H9 (cell line): ENCODE results near the gene MTX1. TPM values are rescaled to one million over a fixed set of nuclear protein-coding genes. Genes with fewer than 3 reads are reported as not detected.

ENCODE experiments used
- DNase-seq: peaks from one replicate; pipeline ENCODE4 v3.0.0-alpha.2; 2017
- H2AFZ ChIP-seq: one replicate; pipeline ENCODE4 v1.6.1; 2013; ENCODE audit warnings: mild to moderate bottlenecking, low read length, control low read depth, moderate library complexity
- H2AK5ac ChIP-seq: 2 replicates; pipeline ENCODE4 v1.6.1; 2013; ENCODE audit warnings: low read length, control low read depth, mixed read lengths; ENCODE audit not compliant: insufficient read length
- H2BK120ac ChIP-seq: one replicate; pipeline ENCODE4 v1.6.1; 2013; ENCODE audit warnings: low read depth, mild to moderate bottlenecking, low read length, control low read depth, inconsistent platforms; ENCODE audit not compliant: poor library complexity, severe bottlenecking
- H2BK12ac ChIP-seq: 2 replicates; pipeline ENCODE4 v1.6.1; 2013; ENCODE audit warnings: low read length, control low read depth, mixed read lengths, low read depth; ENCODE audit not compliant: insufficient read length
- H2BK15ac ChIP-seq: 2 replicates; pipeline ENCODE4 v1.6.1; 2013; ENCODE audit warnings: low read depth, low read length, control low read depth
- H2BK20ac ChIP-seq: one replicate; pipeline ENCODE4 v1.6.1; 2013; ENCODE audit warnings: low read depth, mild to moderate bottlenecking, low read length, control low read depth, inconsistent platforms; ENCODE audit not compliant: poor library complexity, severe bottlenecking
- H2BK5ac ChIP-seq: 2 replicates; pipeline ENCODE4 v1.6.1; 2013; ENCODE audit warnings: low read length, control low read depth, mixed read lengths; ENCODE audit not compliant: insufficient read length
- H3K14ac ChIP-seq: 2 replicates; pipeline ENCODE4 v1.6.1; 2013; ENCODE audit warnings: low read length, control low read depth; ENCODE audit not compliant: insufficient read depth
- H3K18ac ChIP-seq: 2 replicates; pipeline ENCODE4 v1.6.1; 2013; ENCODE audit warnings: low read depth, mild to moderate bottlenecking, mixed read lengths, low read length, control low read depth; ENCODE audit not compliant: insufficient read length
- H3K23ac ChIP-seq: 2 replicates; pipeline ENCODE4 v1.6.1; 2013; ENCODE audit warnings: low read length, control low read depth, mixed read lengths, low read depth; ENCODE audit not compliant: insufficient read length
- H3K23me2 ChIP-seq: 2 replicates; pipeline ENCODE4 v1.6.1; 2013; ENCODE audit warnings: low read depth, mild to moderate bottlenecking, mixed read lengths, low read length, control low read depth; ENCODE audit not compliant: insufficient read length, poor library complexity, severe bottlenecking
- H3K27ac ChIP-seq: 2 replicates; pipeline ENCODE4 v1.5.1; 2013; ENCODE audit warnings: low read length, control low read depth, mixed read lengths, low read depth; ENCODE audit not compliant: insufficient read length
- H3K27me3 ChIP-seq: 2 replicates; pipeline ENCODE4 v1.6.1; 2013; ENCODE audit warnings: low read length, control low read depth, inconsistent platforms; ENCODE audit not compliant: insufficient read depth
- H3K4ac ChIP-seq: 2 replicates; pipeline ENCODE4 v1.6.1; 2013; ENCODE audit warnings: low read depth, mild to moderate bottlenecking, control low read depth, inconsistent platforms, low read length, moderate library complexity
- H3K4me1 ChIP-seq: 2 replicates; pipeline ENCODE4 v1.6.1; 2013; ENCODE audit warnings: low read length, control low read depth, inconsistent platforms; ENCODE audit not compliant: insufficient read depth
- H3K4me2 ChIP-seq: 2 replicates; pipeline ENCODE4 v1.6.1; 2013; ENCODE audit warnings: low read length, control low read depth, mixed read lengths; ENCODE audit not compliant: insufficient read length, insufficient read depth
- H3K56ac ChIP-seq: 2 replicates; pipeline ENCODE4 v1.6.1; 2013; ENCODE audit warnings: low read depth, mild to moderate bottlenecking, mixed read lengths, low read length, control low read depth; ENCODE audit not compliant: insufficient read length
- H3K79me1 ChIP-seq: 2 replicates; pipeline ENCODE4 v1.6.1; 2013; ENCODE audit warnings: low read depth, mild to moderate bottlenecking, moderate library complexity, low read length, control low read depth, inconsistent platforms; ENCODE audit not compliant: insufficient read depth, poor library complexity, severe bottlenecking
- H3K79me2 ChIP-seq: 2 replicates; pipeline ENCODE4 v1.6.1; 2013; ENCODE audit warnings: low read length, control low read depth, inconsistent platforms; ENCODE audit not compliant: insufficient read depth
- H3K9ac ChIP-seq: 2 replicates; pipeline ENCODE4 v1.6.1; 2013; ENCODE audit warnings: low read length, control low read depth, mixed read lengths; ENCODE audit not compliant: insufficient read length; ENCODE audit errors: extremely low read depth
- H3K9me3 ChIP-seq: one replicate; pipeline ENCODE4 v1.6.1; 2013; ENCODE audit warnings: low read depth, low read length, inconsistent platforms; ENCODE audit not compliant: control insufficient read depth
- H3T11ph ChIP-seq: one replicate; pipeline ENCODE4 v1.6.1; 2013; ENCODE audit warnings: mild to moderate bottlenecking, low read length, control low read depth, inconsistent platforms
- H4K20me1 ChIP-seq: one replicate; pipeline ENCODE4 v1.6.1; 2013; ENCODE audit not compliant: control insufficient read depth, insufficient read length, insufficient read depth
- H4K5ac ChIP-seq: 2 replicates; pipeline ENCODE4 v1.6.1; 2013; ENCODE audit warnings: low read depth, mild to moderate bottlenecking, mixed read lengths, low read length, control low read depth; ENCODE audit not compliant: insufficient read length
- H4K8ac ChIP-seq: replicated peaks from 2 replicates; pipeline ENCODE4 v1.6.1; 2013; ENCODE audit warnings: low read length, control low read depth, mixed read lengths, low read depth; ENCODE audit not compliant: insufficient read length
- H4K91ac ChIP-seq: 2 replicates; pipeline ENCODE4 v1.6.1; 2013; ENCODE audit warnings: low read depth, mild to moderate bottlenecking, moderate library complexity, mixed read lengths, low read length, control low read depth; ENCODE audit not compliant: insufficient read length
- H3K27ac Mint-ChIP-seq, 3 experiments: 2 replicates in 2 of 3; 3 replicates in 1 of 3; pipeline ENCODE4 v1.8.0; 2020 to 2021; ENCODE audit warnings: mixed read lengths in 3 of 3, mild to moderate bottlenecking in 1 of 3, moderate library complexity in 1 of 3
- H3K27me3 Mint-ChIP-seq: 2 replicates; pipeline ENCODE4 v1.8.0; 2021; ENCODE audit warnings: low read depth, mild to moderate bottlenecking, moderate library complexity, mixed read lengths
- H3K36me3 Mint-ChIP-seq, 3 experiments: 2 replicates in 2 of 3; 3 replicates in 1 of 3; pipeline ENCODE4 v1.8.0; 2020 to 2021; ENCODE audit warnings: low read depth in 3 of 3, mixed read lengths in 3 of 3; ENCODE audit not compliant: insufficient read depth in 1 of 3
- H3K4me1 Mint-ChIP-seq, 2 experiments: 2 replicates each; pipeline ENCODE4 v1.8.0; 2020; ENCODE audit warnings: mixed read lengths in 2 of 2
- H3K4me3 Mint-ChIP-seq, 2 experiments: 2 replicates in 1 of 2; 3 replicates in 1 of 2; pipeline ENCODE4 v1.8.0; 2020 to 2021; ENCODE audit warnings: mild to moderate bottlenecking in 2 of 2, mixed read lengths in 2 of 2, moderate library complexity in 1 of 2
- H3K9me3 Mint-ChIP-seq, 2 experiments: 2 replicates in 1 of 2; 3 replicates in 1 of 2; pipeline ENCODE4 v1.8.0; 2020; ENCODE audit warnings: mild to moderate bottlenecking in 2 of 2, mixed read lengths in 2 of 2, moderate library complexity in 1 of 2
- CTCF ChIP-seq: fragments of 200-600 bp; sonication (generic); conservative IDR thresholded peaks from 3 replicates; pipeline ENCODE4 v1.8.0; 2021; ENCODE audit warnings: antibody characterized with exemption, mild to moderate bottlenecking
- WGBS: extraction: QIAGEN DNeasy Blood & Tissue Kit; methylation state at CpG from one replicate; pipeline ENCODE4 v1.1.7; 2013; ENCODE audit warnings: missing lambda C conversion rate, low lambda C conversion rate, mixed read lengths; ENCODE audit not compliant: insufficient read length; ENCODE audit errors: extremely low coverage; 5-methylcytosine and 5-hydroxymethylcytosine counted together
- total RNA-seq: library from RNA; stranded (reverse); gene quantifications from 2 replicates; pipeline ENCODE4 v1.2.1, GENCODE V29; 2021

MTX1 gene
- total RNA-seq, 1 experiment from 2014 or later: 45.0 TPM

- H2BK120ac ChIP-seq: no peak within 1 kb of the TSS
- peaks cover 4% of the 10 kb centered on the region; the same call in 1 of the 2 replicates for H3K4me1 ChIP-seq
- H3K9me3 ChIP-seq: no peaks in the 10 kb centered on the region
- no peak within 1 kb of the TSS for H3T11ph ChIP-seq
- no peak within 1 kb of the TSS for H4K5ac ChIP-seq
- H3K9ac ChIP-seq: peak within 1 kb of the TSS; percentile 26
- H3K18ac ChIP-seq: no peak within 1 kb of the TSS
- peaks cover 29 to 30% of the 10 kb centered on the region in 2 experiments for H3K4me1 Mint-ChIP-seq
- peak within 1 kb of the TSS; percentile 73 to 88 for H3K4me3 Mint-ChIP-seq
- H2AK5ac ChIP-seq: no peak within 1 kb of the TSS
- no peaks in the 10 kb centered on the region for H4K20me1 ChIP-seq
- H3K23me2 ChIP-seq: peaks cover 14% of the 10 kb centered on the region
- no peaks in the 10 kb centered on the region for H3K9me3 Mint-ChIP-seq
- DNase-seq: peak; percentile 94
- no peaks in the 10 kb centered on the region for H3K79me1 ChIP-seq
- H2BK20ac ChIP-seq: no peak within 1 kb of the TSS
- H3K14ac ChIP-seq: peak within 1 kb of the TSS; percentile 55; the same call in 1 of the 2 replicates
- H2BK15ac ChIP-seq: no peak within 1 kb of the TSS; the same call in 1 of the 2 replicates
- no peak within 1 kb of the TSS for H3K4ac ChIP-seq
- peaks cover 11 to 36% (median 31%) of the 10 kb centered on the region in 3 experiments; a peak in 6 of 7 replicates for H3K36me3 Mint-ChIP-seq
- H3K27me3 Mint-ChIP-seq: no peaks in the 10 kb centered on the region; the same call in 1 of the 2 replicates
- no peak within 1 kb of the TSS for H2AFZ ChIP-seq
- H3K79me2 ChIP-seq: no peaks in the 10 kb centered on the region
- H4K8ac ChIP-seq: no peak within 1 kb of the TSS
- H3K23ac ChIP-seq: no peak within 1 kb of the TSS
- H2BK12ac ChIP-seq: no peak within 1 kb of the TSS
- peak within 1 kb of the TSS in 2 of 3 experiments; percentile 70 to 90 for H3K27ac Mint-ChIP-seq
- no peak within 1 kb of the TSS for H3K27ac ChIP-seq
- peak within 1 kb of the TSS; percentile 67 for H3K4me2 ChIP-seq
- no peak within 1 kb of the TSS for H3K56ac ChIP-seq
- H4K91ac ChIP-seq: no peak within 1 kb of the TSS
- H2BK5ac ChIP-seq: no peak within 1 kb of the TSS
- no peaks in the 10 kb centered on the region for H3K27me3 ChIP-seq
- peak; percentile 32; the same call in 1 of the 3 replicates for TF ChIP-seq CTCF
- no CpG with 5 or more reads among the region's 54 CpGs for WGBS
Observed at GRCh38 chr1:155255243-155256007, 46.9 kb downstream of the MTX1 start, which contains the start of gene ENTREP3. TSS of gene ENTREP3 (minus strand) at chr1:155255483. CDS start at chr1:155254877, 606 bp downstream.
